HG03342 (cell line): ENCODE results near the gene PLCG2.

Experiments used
- ATAC-seq: cut with Tn5 transposase; IDR thresholded peaks from one replicate; pipeline ENCODE4 v1.9.1; 2021; ENCODE audit warnings: mild to moderate bottlenecking, moderate library complexity; ENCODE audit not compliant: unreplicated experiment

The PLCG2 gene

DNA sequence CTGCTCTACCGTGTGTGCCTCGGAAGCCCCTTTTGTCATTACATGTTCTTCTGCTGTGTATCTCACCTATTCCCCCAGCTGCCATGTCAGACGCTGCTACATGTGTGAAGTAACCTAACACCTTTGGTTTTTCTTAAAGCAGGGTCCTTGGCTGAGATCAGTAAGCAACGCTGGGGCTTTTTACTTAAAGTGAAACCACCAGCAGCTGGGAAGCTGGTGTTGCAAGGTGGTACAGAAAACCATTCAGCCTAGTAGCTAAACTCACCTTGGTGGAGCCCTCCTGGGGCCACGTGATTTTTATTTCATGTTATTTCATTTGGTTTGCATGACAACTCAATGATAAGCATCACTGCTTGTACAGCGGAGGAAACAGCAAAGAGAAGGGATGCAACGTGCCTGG lies 62.6 kb downstream of the PLCG2 start:
- ATAC-seq, result peak; percentile 51

DNA sequence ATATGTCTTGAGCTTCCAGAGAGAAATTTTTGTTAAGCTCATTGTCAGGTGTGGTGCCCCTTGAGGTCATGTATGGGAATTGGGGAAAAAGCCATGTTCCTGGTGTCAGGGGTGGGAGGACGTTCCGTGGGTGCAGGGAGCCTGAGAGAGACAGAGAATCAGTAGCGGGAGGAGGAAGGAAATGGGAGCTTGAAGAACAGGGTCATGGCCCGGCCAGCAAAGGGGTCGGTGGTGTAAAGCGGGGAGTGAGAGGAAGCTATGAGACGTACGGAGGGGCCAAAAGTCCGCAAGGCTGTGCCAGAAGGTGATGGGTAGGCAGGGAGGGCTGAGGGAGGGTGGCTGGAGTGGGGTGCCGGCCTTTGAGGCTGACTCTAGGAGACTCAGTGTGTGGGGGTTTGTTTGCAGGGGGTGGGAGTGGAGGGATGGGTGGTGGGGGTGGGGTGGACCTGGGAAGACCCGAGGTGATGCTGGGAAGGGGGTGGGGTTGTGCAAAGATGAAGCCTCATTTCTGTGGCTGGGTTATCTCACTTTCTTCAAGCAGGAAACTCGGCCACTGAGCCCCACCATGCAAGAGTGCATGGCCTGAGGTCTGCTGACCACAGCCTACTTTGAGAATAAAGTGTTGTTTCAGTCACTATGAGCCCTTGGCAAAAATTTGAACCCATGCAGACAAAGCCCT lies 63.6 kb downstream of the PLCG2 start:
- no peak for ATAC-seq

DNA sequence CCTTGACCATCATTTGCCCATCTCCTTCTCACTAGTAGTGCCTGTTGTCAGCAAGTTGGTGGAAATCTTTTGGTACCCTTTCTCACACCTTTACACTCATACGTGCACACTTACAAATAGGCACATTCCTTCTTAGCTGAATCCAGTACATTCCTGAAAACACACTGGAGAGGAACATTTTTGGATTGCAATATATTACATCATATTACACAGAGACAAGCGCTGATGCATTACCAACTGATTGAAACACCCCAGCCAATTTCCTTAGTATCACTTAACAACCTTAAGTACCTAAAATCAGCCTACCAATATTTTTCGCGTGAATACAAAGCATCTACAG lies 64.1 kb downstream of the PLCG2 start:
- ATAC-seq, result no peak

DNA sequence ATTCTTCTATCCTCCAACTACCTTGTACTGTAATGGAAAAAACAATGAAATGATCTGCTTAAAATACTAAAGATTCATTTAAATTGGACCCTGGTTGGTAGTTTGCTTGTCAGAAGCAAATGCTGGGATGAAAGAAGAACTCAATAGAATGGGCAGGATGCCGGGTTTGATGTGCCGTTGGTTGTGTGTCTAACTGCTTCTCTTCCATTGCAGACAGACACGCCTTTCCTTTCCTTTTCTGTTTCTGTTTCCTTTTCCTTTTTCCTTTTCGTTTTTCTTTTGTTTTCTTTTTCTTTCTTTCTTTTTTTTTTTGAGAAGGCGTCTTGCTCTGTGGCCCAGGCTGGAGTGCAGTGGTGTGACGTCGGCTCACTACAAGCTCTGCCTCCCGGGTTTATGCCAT lies 64.6 kb downstream of the PLCG2 start:
- no peak for ATAC-seq

DNA sequence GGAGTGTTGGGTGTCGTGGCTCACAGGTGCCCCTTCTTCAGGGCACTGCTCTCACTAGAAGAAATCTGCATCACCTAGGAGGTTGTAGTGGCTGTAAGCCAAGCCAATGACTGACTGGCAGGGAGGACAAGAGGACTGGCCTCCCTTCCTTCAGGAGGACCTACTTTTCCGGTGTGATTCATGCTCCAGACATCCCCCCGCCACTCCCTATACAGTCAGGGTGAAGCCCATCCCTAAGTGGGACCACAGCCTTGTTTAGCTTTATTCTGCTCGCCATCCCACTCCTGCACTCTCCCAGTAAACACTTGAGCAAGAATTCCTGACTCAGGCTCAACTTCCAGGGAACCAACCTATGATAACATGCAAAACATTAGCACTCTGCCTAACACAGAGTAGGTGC lies 67.0 kb downstream of the PLCG2 start:
- no peak for ATAC-seq

DNA sequence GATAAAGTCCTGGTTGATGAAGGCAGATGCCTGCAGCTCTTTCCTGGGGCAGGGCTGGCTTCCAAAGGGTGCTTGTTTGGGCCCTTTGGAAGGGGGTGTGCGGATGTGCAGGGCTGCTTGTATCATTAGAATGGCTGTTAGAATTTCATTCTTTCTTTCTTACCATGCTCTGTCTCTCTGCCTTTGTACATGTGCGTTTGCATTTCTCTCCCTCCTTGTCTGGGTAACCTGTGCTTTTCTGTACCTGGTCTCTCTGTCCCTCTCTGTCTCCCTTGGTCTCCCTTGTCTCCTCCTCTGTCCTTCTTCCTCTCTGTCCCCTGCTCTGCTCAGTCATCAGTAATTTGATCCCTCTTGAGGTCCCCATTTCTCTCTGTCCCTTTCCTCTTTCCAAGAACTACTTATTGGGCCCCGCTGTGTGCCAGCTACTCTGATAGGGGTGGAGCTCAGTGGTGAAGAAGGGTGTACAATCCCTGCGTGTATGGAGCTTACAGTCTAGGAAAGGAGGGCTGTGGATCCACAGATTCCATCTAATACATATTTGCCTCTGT lies 69.3 kb downstream of the PLCG2 start:
- no peak for ATAC-seq

DNA sequence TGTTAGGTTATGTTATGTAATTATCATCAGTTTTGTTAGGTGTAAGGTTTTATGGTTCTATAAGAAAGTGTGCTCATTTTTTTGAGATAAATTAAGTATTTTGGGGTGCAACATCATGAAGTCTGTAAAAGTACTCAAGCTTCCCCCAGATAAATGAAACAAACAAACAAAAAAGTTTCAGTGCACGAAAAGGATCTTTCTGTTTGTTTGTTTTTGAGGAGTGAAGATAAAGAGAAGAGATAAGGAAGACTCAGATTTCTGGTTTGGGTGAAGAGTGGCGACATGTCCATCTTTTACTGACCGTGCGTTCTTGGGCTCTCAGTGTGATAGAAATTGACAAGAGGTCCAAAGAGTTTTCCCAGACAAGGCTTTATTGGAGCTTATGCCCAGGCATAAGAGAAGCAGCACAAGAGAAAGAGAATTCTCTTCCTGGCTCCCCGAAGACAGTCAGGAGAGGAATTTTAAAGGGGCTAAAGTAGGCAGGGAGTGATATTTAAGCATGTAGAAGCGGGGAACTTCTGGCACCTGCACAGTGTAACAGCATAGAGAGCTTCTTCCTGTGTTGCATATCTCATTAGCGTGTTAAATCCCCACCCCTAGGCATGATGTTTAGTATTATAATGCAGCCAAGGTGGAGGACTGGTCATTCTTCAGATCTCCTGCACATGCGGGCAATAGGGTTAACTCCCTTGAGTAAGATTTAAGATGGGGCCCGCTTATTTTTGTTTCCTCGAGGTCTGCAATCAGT lies 71.3 kb downstream of the PLCG2 start:
- ATAC-seq, result no peak

DNA sequence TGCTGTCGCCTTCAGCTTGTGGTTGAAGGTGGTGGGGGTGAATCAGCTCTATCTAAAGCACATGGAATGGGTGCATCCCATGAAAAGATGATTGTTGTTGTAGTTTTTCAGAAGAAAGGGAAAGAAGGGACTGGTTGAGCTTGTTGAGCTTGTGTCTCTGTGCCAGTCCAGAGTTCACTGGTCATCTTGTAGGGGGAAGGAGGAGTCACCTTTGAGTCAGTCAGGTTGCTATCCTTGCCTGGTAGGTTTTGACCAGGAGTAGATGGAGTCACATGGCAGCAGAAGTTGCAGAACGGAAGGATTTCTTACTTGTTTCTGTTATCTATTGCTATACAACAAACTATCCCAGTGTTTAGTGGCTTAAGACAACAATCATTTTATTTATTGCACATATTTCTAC lies 73.3 kb downstream of the PLCG2 start:
- no peak for ATAC-seq

DNA sequence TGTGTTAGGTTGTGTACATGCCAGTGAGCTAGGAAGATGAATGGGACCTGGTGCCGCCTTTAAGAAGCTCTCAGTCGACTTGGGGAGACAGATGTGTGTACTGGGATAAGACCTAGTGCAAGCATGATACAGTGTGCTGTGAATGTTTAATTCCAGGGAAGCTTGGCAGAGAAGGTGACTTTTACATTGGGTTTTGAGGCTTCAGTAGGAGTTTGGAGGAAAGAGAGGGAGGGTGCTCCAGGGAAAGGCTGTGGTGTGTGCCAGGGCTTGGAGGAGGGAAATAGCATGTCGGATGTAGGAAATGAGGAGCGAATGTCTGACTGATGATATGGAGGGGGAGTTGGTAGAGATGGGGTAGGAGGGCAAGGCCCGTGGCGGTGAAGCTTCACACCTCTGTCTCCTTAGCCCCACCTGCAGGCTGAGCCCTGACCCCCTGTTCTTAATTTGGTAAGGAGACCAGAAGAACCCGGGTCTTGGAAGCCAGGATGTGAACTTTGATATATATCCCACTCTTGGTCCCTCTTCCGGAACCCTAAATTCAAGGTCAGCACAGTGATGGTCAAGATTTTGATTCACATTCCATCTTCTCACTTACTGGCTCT lies 76.6 kb downstream of the PLCG2 start:
- ATAC-seq, result no peak

DNA sequence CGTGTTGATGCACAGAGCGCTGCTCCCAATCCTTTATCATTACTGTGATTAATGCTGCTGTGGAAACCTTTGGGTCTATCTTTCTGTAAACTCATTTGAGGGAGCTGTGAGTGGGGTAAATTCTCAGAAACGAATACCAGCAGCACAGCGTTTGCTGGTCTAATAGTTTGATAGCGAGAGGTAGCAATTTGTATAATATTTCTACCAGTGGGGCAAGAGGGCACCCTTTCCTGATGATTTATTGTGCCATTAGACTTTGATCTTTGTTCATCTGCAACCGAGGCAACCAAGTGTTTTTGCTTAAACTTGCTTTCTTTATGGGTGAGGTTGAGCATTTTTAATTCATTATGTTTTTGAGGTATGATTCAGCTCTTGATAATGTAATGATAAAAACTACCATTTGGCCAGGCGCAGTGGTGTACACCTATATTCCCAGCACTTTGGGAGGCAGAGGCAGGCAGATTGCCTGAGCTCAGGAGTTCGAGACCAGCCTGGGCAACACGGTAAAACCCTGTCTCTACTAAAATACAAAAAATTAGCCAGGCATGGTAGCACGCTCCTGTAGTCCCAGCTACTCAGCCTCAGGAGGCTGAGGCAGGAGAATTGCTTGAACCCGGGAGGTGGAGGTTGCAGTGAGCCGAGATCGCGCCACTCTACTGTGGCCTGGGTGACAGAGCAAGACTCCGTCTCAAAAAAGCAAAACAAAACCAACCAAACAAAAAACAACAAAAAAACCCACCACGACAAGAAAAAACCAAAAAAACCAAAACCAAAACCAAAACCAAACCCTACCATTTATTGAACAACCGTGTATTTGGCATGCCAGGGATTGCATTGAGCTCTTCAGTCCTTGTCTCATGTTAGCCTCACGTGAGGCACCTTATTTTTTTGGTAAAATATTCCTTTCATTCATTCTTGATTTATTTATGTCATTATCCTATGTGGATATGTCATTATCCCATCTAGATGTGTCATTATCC lies 81.5 kb downstream of the PLCG2 start:
- ATAC-seq, result no peak

DNA sequence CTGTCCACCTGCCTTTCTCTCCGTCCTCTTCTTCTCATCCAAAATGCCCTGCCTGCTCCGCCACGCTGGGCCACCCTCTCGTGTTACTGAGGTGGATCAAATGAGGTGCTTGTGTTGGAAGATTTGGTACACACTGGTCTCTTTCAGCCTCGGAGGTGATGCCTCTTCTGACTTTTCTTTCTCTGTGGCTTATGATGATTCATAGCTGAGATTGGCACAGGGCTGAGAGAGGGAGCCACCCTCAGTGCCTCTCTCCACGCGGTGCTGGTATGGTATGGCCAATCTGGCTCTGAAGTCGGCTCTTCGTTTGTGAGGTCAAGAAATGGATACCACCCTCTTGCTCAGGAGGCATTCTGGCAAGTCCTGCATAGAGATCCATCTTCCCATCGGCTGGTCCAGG lies 82.4 kb downstream of the PLCG2 start:
- no peak for ATAC-seq

DNA sequence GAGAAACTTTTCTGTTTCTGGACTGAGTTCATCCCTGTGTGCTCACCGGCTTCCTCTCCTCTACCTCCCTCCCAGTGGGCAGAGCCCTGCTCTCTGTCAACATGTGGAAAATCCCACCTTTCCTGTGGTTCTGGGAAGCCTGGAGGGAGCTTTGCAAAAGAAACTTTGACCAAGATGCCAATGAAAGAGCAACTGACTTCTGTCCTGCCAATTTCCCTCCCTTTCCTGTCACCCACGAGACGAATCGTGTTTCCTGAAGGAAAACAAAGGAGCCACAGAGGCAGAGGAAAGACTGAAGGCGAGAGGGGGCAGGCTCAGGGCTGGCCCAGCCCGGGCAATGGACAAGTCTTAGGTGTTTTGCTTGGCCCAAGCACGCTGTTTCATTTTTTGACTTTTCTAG lies 82.8 kb downstream of the PLCG2 start:
- no peak for ATAC-seq

DNA sequence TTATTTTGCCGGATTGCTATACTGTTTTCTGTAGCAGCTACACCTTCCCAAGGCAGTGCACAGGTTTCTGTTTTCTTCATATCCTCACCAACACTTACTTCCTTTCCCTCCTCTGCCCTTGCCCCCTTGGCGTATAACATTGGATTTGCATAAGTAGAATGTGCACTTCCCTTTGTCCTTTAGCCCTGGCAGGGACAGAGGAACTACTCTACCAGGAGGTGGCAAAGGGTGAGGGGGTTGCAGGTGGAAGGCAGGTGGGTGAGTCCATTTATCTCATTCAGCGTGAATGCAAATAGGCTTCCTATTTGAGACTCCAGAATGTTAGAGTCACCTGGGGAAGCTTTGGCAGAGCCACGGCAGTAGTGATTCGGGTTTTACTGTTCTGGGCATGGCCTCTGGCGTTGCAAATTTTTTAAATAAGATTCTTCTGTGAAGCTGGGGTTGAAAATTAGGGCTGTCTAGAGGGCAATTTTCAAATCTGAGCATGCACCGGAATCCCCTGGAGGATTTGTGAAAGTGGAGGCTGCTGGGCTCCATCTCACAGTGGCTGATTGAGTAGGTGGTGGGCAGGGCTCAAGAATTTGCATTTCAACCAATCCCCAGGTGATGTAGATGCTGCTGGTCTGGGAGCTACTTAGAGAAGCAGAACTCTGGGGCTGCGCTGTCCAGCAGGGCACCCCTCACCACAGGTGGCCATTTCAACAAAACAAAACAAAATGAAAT lies 84.7 kb downstream of the PLCG2 start:
- ATAC-seq, result peak; percentile 73

DNA sequence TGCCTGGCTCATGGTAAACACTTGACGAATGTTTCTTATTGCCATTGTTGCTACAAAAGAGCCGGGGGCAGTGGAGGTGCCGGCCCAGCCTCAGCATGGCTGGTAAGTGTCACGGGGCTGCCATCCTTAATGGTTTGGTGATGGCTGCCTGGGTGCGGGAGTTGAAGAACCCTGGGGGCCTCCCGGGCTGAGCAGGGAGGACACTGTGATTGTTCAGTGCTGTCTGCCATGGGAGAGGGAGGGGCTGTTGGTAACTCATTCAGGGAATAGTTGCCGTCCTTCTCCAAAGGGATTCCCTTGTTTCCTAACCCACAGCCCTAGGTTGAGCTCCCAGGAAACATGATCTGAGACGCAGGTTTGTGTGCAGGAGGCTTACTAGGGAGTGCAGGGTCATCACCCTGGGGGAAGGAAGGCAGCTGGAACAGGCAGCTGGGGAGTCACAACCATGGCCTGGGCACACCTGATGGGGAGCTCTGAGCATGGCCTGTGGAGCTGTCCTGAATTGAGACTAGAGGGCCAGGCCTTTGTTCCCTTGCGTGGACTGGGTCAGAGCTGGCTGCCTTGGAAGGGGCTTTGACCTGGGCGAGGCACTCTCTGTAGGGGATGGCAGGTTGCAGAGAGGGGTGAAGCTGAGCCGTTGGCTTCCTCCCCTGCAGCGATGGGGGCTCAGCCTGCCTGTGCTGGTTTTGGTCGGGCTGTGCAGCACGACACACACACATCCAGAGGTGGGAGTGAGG lies 85.7 kb downstream of the PLCG2 start:
- no peak for ATAC-seq

DNA sequence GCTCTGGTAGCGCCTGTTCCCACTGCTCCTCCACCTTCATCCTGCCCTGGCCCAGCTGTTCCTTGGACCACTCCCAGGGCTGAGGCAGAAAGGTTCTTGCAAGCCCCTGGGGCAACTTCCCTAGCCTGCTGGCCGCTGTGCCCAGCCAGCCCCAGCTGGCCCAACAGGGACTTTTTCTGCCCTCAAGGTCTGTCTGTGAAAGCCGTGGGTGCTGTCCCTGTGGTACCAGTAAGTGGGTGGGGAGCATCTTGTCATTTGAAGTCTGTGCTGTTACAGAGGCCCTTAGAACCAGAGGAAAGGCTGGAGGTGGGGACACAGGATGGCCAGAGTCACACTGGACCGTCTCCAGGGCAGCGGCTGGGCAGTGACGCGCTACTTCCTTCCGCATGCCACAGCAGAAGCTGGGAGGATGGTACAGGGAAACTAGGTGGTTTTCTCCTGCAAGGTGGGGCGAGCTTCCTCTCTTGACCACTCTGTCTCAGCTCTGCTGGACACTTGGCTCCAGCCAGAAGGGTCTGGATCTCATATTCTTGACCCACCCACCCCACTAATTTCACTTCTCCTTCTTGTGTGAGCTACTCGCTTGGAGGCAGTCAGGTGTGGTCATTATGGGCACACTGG lies 87.8 kb downstream of the PLCG2 start:
- no peak for ATAC-seq

DNA sequence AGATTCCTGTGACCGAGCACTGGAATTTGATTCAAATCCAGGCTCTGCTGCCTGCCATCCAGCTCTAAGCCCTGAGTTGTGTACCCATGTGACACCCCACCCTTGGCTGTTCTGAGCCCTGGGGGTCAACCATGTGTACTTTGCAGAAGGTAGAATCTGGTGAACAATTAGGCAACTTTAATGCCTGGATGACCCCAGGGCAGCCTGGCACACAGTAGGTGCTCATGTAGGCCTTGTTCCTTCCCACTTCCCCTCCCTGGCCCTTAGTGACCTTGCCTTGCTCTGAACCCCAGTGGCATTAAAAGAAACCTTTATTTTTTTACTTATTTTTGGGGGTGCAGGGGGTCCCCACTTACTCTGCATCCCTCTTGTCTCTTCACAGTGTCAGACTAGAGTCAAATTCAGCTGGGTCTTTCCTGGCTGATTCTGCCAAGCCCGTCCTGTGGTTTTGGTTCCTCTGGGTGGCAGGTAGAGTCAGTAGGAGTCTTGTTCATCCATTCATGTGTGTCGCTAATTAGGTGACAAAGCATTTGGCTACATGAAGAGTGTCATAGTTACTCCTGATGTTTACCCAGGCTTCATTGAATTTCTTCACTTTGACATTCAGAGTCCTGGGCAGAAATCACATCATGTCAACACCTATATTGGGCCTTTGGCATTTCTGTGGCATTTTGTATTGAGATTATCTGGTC lies 89.1 kb downstream of the PLCG2 start:
- no peak for ATAC-seq

DNA sequence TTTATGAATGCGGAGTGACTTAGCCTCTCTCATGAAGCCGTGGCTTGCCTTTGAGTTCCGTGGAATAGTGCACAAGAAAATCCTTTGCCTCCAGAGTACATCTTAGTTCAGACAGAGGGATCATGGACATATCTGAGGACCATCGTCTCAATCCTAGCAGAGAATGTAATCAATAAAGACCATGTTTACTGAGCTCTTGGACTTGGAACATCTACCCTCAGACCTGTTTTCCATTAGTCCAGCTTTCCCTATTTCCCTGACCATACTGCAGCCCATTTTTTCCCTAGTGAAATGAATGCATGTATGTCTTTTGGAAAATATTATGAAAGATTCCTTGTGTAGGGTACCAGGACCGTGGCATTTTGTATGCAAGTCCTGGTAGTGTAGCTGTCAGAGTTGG lies 90.2 kb downstream of the PLCG2 start:
- ATAC-seq, result no peak

DNA sequence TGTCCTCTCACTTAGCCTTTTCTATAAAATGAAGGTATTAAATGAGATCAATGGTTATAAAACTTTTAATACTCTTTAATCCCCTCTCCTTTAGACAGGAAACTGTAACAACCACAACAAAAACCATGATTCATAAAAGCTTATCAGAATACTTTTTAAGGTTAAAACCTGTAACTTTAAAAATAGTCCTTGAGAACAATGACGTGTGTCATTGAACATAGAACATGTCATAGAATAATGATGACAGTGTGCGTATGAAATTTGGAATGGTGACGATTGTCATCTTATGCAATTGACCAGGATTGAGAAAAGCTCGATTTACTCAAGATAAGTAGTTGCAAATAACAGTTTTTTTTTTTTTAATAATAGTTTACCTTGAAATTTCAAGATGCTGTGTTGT lies 94.1 kb downstream of the PLCG2 start:
- ATAC-seq, result no peak
